T-helper 9 cell (primary cell): ENCODE measurements around the gene FGF14.

ENCODE experiments used
- DNase-seq: peaks from one replicate; pipeline ENCODE4 v3.0.0-alpha.2; 2020

The FGF14 gene

DNA sequence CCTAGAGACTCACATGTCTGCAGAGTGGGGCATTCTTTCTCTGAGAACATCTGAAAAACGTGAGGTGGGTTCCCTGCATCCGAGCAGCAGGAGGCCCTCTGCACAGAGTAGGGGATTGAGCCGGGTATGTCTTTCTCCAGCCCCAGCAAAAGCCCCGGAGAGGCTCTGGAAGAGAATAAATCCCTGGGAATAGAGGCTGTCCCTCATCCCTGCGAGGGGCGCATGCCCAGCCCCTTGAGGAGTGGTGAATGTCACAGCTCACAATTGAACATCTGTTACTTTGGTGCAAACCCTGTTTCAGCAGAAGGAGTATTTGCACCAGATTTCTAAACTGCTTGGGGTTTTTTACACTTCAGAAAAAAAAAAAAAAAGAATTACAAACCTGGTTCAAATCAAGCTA is 164.6 kb downstream of the FGF14 start:
- no peak for DNase-seq

DNA sequence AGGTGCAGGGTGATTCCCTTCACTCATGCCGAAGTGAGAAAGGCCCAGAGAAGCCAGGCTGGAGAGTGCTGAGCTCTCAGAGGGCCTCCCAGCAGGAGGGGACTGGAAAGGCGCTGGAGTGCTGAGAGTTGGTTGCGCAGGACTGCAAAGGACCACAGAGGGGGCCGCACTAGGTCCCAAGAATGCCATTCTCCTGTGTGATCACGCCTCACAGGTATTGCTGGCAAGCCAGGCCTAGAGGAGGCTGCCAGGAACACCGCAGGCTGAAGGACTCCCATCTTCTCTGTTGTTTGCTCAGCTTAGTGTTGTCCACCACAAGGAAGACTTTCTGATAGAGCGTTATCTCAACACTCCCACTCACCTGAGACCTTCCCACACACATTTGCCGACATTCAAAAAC is 165.0 kb downstream of the FGF14 start:
- DNase-seq: no peak

DNA sequence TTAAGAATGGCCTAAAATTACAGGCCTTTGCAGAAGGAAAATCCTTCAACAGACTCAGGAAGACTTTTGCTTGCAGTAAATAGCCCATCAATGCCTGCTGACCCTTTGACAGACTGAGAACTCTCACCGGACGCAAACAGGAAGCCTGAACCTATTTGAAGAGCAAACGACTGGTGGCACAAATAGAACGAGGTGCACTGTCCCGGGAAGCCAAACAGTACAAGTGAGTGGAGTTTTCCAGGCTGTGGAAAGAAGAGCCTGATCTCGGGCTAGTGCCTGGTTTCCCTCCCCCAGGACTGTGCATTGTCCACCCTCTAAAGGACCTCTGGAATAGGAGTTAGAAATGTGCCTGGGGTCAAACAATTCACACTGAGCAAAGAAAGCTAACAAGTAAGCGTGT is 165.5 kb downstream of the FGF14 start:
- no peak for DNase-seq

DNA sequence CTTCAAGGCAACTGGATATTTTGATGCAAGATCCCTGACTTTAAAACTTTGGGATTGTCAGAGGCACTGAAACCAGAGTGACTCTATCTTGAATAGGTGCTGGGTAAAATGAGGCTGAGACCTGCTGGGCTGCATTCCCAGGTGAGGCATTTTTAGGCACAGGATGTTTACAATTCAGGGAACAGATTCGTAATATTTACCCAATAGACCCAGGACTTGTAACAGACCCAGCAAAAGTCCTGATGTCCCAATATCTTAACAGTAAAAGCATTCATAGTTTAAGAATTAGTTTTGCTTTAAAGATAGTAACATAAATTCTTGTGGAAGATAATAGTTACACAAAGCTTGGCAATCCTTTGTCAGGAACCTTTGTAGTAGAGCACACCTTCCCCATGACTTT is 166.2 kb downstream of the FGF14 start:
- DNase-seq: no peak

DNA sequence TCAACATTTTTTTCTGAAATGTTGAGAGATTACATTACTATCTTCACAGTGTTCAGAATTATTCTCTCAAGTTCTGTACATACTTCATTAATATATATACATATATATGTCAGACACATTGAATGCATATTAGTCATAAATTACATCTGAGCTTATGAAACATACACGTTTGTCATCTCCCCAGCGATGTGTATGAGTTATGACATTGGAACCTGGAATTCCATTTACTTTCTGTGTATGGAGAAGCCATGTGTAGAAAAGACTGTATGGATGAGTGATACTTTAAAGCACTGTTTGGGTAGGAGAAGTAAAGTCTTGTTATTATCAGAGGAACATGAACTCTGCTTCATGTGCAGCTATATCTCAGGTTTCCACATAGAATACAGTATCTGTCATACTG is 167.2 kb downstream of the FGF14 start:
- no peak for DNase-seq

DNA sequence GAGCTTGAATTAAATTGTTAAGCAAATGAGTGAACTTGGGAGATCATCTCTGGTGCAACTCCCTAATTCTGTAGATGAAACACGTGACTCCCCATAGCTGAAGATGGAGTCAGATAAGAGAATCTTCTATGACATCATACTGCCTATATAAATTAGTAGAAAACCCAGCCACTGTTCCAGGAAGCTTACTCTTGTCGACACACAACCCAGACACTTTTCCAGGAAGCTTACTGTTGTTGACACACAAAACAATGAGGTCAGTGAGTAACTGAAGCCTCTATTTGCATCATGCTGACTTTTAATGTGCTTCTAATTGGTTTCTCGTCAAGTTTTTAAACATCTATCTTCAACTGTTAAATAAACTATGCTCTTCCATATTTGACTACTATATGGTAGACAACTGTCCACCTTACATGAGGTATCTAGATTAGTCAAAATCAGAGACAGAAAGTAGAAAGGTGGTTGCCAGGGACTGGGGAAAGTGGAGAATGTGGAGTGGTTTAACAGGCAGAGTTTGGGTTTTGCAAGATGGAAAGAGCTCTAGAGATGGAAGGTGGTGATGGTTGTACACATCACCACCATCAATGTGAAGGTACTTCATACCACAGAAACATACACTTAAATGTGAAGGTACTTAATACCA is 168.2 kb downstream of the FGF14 start:
- no peak for DNase-seq

DNA sequence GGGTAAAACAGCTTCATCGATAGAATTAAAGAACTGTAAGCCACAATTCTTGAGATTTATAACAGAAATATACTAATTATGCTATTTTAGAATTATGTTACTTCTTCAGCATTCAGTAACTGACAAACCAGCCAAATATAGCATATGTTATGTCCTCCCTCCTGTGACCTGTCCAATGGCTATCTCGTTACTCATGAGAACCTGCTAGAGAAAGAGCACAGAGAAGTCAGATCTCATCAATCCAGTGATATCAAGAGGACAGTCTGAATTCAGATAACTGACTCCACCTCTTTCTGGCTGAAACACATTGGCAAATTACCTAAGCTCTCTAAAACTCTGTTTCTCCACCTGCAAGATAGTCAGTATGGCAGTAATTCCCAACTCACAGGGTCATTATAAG is 170.4 kb downstream of the FGF14 start:
- no peak for DNase-seq

DNA sequence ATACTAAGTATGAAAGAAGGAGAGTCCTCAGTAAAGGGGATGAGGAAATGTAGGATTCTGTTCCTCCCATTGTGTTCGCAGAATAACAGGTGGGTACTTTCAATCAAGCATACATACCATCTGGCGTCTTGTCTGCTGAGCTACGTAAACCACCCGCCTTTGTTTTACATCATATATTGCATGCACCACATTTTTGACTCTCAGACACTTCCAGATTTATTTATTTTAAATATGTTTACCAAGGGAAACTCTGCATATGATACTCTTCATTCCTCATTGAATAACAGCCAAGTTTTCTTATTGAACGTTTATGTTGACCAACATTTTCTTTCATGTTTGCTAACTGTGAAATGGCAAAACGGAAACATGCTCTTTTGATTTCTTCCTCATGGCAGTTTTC is 174.1 kb downstream of the FGF14 start:
- no peak for DNase-seq

DNA sequence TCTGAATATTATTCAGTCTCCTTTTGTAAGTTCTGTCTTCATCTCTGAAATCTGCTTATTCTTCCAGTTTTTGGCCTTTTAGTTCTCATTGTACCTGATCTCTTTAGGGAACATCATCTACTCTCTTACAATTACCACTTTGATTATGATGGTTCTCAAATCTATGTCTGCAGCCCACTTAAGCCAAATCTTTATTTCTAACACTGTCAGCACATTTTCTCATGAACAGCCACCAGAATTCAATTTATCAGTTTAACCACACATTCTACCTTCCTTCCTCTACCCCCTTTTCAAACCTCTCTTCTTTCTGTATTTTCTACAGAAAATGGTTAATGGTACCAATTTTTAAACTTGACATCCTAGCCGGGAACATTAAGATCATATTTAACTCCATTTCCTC is 175.3 kb downstream of the FGF14 start:
- DNase-seq: no peak

DNA sequence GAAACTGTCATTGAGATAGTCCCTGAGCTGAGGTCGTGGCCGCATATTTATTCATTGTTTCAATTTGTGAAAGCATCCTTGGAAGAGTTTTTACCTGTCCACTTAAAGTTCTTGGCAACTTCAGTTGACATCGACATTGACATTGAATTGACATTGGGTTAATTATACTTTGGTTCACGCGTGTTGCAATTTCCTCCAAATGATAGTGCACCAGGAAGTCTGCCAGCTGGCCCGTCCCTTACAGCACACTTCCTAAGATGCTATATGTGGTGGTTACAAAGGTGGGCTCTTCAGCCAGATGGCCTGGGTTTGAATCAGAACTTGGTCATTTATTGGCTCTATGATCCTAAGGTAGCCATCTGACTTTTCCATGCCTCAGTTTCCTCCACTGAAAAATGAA is 176.0 kb downstream of the FGF14 start:
- DNase-seq: no peak

DNA sequence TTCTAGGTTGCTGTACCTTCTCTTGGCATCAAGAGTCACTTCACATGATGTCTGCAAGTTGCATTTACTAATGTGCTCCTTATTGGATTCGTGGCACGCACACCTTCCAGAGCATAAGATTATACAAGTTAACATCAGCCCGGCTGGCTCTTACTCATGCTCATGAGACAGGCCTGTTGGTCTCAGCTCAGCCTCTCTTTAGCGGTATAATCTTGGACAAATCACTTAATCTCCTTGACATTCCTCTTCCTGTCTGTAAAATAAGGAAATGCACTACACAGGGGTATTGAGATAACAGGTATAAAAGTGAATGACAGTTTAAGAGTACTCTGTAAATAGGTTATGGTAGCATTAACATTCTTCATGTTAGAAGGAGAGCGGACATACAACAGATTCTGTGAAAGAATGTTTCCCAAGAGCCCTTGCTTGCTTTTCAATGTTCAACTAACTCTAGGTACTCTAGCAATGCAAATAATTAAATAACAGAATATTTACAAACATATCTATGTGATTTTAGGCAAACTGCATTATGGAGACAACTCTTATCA is 181.1 kb downstream of the FGF14 start:
- DNase-seq: no peak

DNA sequence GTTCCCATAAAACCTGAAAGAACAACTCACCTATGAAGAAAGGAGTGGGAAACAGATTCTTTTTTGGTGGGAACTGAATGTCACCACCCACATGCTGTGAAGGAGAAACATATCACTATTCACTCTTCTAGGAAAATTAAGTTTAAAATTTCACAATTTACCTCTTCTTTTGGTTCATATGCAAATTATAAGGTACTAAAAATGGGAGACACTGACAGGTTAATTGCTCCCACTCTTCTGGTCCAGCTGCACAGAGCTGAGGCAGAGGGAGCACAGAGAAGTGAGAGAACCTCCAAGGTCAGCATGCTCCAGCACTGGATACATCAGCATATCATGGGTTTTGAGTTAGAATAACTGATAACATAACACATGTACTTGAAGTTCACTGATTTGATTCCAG is 186.9 kb downstream of the FGF14 start:
- DNase-seq: no peak

DNA sequence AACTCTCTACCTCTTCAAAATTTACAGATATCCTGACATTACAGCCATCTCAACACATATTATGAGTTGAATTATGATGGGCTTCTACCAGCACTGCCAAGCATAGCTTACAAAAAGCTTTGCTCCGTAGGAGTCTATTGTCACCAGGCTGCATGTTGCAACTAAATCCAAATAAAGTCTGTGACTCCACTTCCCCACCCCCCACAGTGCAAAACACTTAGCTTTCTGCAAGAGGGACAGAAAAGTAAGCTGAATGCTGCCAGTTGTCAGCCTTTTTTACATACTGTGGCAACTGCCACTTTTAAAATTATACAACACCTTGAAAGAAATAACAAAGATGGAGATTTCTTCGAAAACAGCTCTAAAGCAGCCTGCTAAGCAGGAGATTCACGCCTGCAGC is 189.1 kb downstream of the FGF14 start:
- DNase-seq: no peak

DNA sequence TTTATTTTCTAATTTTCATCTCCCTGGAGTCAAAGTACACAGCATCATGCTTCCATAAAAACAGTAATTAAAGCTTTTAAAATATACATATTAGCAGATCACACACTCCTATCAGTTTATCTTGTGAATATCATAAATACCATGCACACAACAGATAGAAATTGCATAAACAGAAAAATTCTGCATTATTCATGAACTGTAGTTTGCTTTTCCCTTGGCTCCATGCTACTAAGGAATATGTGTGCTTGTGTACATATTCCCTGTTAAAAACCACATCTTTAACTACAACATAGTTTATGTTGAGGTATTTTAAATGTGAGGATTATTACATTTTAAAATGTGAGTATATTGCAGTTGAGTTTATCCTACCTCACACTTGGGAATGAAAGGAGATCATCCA is 193.5 kb downstream of the FGF14 start:
- no peak for DNase-seq

DNA sequence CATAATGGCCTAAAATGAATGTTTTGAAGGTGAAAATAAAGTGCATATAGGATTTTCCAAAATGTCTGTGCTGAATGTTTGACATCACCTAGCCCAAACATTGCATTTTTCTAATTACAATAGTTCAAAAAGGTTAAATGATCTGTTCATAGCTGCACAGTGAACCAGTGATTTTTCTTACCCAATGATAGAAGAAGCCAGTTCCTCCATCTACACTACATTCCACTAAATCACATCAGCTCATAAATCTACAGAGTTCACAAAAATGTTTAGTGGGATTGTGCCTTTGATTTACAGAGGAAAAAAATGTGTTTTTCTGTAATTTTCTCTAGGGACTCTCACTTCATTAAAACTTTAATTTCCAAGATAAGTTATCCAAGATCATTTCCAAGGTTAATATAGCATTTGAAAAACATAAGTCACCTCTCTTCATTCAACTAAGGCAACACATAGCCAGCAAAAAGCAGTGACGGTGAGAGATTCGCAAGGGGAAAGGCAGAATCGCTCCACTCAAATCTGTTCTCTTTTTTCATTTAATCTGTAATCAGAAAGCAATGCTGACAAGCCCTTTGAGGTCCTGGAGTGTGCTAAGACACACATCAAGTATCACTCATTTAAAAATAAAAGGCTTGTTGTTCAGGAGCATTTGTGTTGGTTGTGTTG is 194.0 kb downstream of the FGF14 start:
- no peak for DNase-seq

DNA sequence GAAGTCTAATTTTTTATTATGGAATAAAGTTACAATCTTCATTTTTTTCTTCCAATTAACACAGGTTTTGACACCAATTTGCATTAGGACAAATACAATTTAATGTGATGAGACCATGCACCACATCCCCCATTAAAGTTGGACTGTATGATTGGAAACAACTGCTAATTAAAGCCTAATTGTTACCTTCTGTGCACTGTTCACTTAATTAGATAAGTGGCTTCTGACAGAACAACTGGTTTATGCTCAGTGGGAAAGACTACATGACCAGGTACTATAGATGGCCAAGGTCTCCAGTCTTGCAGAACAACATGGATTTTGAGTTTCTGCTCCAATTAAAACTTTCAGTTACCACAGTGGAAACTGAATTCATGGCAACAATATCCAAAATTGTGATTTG is 198.1 kb downstream of the FGF14 start:
- DNase-seq: no peak

DNA sequence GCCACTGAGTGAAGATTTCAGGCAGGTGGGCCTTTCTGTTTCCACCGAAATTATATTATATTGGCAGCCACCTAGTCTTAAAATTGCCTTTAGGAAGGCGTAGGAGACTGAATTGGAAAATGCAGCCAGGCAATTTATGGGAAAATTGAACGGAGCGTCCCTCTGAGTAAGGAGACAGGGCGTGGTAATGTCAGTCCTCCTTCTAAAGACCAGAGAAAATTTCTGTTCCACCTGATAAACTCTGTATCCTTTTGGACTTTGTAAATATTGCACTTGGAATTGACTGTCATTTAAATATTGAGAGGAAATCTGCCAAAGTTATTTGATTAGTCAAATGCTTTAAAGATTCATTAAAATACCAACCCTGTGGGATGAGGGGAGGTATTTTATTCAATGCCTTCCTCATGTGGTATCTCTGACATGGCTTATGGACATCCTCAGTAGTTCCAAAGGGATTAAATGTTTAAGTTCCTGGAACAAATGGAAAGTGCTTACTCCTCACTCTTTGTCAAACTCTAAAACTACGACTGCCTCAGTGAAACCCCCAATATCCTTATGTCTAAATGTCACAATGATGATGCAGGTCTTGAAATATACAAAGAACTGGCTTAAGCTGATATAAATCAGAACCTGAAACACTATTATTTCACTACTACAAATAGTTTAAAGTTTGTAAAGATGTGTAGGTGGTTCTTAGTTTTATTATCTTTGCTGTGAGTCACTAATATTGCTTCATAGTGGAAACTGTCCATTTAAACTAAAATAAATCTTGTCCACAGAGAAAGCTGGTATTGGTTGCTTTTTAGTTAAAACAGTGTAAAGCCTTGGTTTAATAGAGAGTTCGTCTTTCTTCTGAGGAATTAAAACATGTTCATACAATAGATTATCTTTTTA is 203.2 kb downstream of the FGF14 start:
- no peak for DNase-seq

DNA sequence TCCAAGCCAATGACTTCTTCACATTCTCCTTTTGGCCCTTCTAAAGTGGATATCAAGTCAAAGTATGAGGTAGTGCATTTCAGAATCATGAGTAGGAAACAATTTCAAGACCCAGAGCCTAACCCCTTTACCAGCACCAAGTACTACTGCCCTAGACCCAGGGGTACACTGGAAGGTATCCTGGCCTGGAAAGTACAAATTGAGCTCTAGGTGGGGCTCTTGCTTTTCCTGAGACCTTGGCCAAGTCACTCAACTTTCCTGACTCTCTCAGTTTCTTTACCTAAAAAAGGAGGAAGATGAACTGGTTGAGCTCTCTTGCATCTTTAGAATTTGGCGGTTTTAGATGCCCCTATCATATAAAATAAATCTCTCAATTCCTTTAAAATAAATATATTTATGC is 204.7 kb downstream of the FGF14 start:
- no peak for DNase-seq

DNA sequence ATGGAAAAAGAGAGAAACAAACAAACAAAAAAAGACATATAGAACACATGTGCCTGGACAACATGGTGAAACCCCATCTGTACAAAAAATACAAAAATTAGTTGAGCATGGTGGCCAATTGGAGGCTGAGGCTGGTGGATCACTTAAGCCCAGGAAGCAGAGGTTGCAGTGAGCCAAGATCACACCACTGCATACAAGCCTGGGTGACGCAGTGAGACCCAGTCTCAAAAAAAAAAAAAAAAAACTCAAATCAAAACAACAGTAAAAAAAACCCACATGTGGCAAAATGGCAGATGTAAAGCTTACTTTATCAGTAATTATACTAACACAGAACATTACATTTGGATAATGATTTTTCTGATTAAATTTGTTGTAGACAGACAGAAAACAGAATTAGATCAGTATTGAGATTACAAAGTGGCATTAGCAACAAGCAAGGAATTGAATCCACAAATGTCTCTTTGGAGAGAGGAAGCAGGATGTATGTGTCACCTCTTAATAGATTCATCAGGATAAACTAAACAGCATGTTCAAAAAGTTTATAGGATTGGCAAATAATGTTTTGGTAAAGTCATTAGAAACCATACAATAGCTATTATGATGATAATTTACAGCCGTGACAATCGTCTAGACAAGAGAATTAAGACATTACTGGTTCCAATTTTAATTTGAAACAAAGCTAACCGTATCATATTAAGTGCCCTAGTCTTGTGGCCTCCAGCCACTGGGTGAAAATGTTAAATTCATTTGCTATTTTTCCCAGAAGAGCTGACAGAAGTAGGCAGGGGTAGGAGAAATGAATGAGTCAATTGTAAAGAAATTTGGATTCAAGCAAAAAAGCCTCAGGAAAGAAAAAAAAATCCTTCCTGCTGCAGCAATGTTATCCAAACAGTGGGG is 206.0 kb downstream of the FGF14 start:
- DNase-seq: no peak

DNA sequence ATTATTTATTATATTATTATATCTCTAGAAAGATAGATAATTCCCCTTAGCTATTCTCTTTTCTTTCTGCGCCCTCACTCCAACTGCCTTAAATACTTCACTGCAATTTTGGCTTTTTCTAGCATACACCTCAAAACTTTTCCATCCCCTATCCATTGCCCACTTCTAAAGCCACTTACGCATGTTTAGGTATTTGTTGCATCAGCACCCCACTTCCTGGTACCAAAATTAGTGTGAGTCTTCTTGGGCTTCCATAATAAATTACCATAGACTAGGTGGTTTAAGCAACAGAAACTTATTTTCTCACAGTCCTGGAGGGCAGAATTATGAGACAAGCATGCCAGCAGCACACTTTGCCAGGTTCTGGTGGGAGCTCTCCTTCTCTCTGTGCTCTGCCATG is 209.0 kb downstream of the FGF14 start:
- no peak for DNase-seq

DNA sequence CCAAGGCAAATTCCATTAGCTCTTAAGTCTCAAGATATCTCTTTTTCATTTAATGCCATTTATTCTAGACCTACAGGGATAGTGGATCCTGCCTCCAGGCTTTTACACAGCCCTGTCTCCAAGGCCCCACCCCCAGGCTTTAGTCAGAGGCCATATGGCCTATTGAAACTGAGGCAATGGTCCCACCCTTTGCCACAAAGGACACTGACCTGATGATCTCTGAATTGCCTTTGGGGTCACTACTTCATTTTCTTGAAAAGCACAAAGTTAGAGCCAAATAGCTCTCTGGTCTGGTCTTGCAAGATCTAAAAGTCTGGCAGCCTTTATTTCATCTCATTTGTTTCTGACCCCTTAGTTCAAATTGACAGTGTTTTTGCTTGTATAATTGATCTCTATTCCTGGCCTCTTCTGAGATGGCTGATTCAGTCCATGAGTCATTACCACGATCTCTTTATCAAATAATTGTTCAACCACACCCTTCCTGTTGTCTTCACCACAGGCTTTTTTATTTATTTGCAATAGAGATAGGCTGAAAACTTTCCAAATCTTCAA is 209.8 kb downstream of the FGF14 start:
- DNase-seq: no peak

DNA sequence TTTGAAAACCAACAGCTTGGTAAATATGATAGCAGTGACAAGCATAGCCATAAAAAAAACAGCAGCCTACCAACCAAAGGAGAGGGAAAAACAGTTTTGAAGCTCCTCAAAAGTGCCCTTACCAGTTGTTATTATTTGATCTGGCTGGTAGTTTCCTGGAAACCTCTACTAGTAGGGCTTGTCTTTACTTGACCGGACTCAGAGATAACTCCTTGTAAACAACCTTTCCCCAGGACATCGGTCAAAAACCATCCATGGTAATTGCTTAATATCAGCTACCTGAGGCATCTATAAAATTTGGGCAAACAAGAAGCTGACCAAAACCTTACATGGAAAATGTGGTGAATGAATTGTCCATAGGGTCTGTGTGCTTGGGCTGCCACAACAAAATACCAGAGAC is 210.9 kb downstream of the FGF14 start:
- no peak for DNase-seq
